ENCODE results near the gene ADO. TPM values are rescaled to one million over a fixed set of nuclear protein-coding genes. Genes with fewer than 3 reads are reported as not detected.

The ADO gene
- total and polyA plus RNA-seq, 2 experiments from 2014 or later, result 12.6 to 48.3 TPM

DNA sequence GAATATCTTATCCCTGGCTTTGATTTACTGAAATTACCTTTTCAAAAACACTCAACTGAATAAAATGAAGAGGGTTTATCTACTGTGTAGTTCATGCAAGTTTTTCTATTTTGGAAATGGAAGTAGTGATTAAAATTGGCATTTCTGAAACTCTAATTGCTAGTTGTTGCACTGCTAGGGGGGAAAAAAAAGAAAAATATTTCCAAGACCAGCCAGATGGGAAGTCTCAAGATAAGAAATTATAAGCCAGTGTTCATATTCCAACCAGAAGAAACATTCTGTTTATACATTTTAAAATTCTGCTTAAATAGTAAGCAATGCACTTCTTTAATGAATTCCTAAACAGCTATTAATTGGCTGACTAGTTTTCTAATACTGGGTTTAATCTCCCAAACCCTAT lies 9.4 kb upstream of the ADO start:
- H4K20me1 ChIP-seq (replicated peaks; ENCODE audit: insufficient read depth), result no peaks in the 10 kb centered on the region
- H3K27ac ChIP-seq (ENCODE audit: low read depth), result no peak overlapping the region
- Mint-ChIP-seq H3K4me3 (no peak overlapping the region), H3K27ac (no peak overlapping the region), H3K36me3 (ENCODE audit: low read depth) (no peaks in the 10 kb centered on the region), H3K4me1 (peaks cover 13% of the 10 kb centered on the region; the same call in 2 of the 3 replicates), H3K9me3 (no peaks in the 10 kb centered on the region), H3K27me3 (ENCODE audit: insufficient read depth, low read depth, poor library complexity) (no peaks in the 10 kb centered on the region)
- H3K4me1 ChIP-seq (ENCODE audit: insufficient read depth), result peaks cover 11% of the 10 kb centered on the region; the same call in 1 of the 2 replicates
- no peaks in the 10 kb centered on the region for H3K27me3 ChIP-seq (ENCODE audit: insufficient read depth)
- H3K79me2 ChIP-seq (replicated peaks; ENCODE audit: insufficient read depth), result no peaks in the 10 kb centered on the region
- H3K36me3 ChIP-seq (ENCODE audit: insufficient read depth), result no peaks in the 10 kb centered on the region
- TF ChIP-seq, protein P1, sequence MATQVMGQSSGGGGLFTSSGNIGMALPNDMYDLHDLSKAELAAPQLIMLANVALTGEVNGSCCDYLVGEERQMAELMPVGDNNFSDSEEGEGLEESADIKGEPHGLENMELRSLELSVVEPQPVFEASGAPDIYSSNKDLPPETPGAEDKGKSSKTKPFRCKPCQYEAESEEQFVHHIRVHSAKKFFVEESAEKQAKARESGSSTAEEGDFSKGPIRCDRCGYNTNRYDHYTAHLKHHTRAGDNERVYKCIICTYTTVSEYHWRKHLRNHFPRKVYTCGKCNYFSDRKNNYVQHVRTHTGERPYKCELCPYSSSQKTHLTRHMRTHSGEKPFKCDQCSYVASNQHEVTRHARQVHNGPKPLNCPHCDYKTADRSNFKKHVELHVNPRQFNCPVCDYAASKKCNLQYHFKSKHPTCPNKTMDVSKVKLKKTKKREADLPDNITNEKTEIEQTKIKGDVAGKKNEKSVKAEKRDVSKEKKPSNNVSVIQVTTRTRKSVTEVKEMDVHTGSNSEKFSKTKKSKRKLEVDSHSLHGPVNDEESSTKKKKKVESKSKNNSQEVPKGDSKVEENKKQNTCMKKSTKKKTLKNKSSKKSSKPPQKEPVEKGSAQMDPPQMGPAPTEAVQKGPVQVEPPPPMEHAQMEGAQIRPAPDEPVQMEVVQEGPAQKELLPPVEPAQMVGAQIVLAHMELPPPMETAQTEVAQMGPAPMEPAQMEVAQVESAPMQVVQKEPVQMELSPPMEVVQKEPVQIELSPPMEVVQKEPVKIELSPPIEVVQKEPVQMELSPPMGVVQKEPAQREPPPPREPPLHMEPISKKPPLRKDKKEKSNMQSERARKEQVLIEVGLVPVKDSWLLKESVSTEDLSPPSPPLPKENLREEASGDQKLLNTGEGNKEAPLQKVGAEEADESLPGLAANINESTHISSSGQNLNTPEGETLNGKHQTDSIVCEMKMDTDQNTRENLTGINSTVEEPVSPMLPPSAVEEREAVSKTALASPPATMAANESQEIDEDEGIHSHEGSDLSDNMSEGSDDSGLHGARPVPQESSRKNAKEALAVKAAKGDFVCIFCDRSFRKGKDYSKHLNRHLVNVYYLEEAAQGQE (IDR thresholded peaks at IDR 0.05; ENCODE audit: unreplicated experiment), result no peak
- no peak for TF ChIP-seq NANOG (IDR thresholded peaks at IDR 0.05; ENCODE audit: borderline replicate concordance)
- no peak for TF ChIP-seq ZNF114 (CRISPR knock-in tag; IDR thresholded peaks at IDR 0.05)
- TF ChIP-seq, protein P2, sequence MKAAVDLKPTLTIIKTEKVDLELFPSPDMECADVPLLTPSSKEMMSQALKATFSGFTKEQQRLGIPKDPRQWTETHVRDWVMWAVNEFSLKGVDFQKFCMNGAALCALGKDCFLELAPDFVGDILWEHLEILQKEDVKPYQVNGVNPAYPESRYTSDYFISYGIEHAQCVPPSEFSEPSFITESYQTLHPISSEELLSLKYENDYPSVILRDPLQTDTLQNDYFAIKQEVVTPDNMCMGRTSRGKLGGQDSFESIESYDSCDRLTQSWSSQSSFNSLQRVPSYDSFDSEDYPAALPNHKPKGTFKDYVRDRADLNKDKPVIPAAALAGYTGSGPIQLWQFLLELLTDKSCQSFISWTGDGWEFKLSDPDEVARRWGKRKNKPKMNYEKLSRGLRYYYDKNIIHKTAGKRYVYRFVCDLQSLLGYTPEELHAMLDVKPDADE (IDR thresholded peaks at IDR 0.05), result no peak
- no peak for TF ChIP-seq POLR2AphosphoS5 (IDR thresholded peaks at IDR 0.05; ENCODE audit: low read depth)
- no peak for TF ChIP-seq ZNF331 (CRISPR knock-in tag; IDR thresholded peaks at IDR 0.05; ENCODE audit: low read depth)
- TF ChIP-seq CREB1 (CRISPR knock-in tag; IDR thresholded peaks at IDR 0.05; ENCODE audit: low read depth), result no peak
- TF ChIP-seq EZH2phosphoT487 (IDR thresholded peaks at IDR 0.05; ENCODE audit: unreplicated experiment), result no peak
- TF ChIP-seq STAT1 (IDR thresholded peaks at IDR 0.05; ENCODE audit: unreplicated experiment), result no peak
- H3F3A ChIP-seq (replicated peaks; ENCODE audit: low read depth), result no peaks in the 10 kb centered on the region
- DNase-seq (ENCODE audit: low spot score) (no peak), ATAC-seq (no peak)
- no peak overlapping the region for H3K4me3 ChIP-seq
- H3K4me2 ChIP-seq, result no peak overlapping the region
- H3K9me2 ChIP-seq (ENCODE audit: insufficient read depth), result no peaks in the 10 kb centered on the region
- H2AFZ ChIP-seq, result no peak overlapping the region

DNA sequence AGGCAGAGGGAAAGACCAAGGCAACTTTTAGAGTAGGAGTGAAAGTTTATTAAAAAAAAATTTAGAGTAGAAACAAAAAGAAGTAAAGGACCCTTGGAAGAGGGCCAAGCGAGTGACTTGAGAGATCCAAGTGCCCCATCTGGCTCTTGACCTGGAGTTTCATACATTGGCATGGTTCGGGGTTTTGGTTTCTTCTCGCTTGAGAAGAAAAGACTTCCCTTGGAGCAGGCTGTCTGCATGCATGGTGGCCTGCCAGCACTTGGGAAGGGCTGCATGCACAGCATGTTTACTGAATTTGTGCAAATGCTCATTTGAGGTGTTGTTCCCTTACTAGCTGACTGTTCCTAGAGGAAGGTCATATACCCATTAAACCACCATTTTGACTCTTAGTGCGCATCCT lies 8.8 kb upstream of the ADO start:
- no peak for ATAC-seq
- Histone ChIP-seq H3K4me1 (ENCODE audit: insufficient read depth) (peaks cover 11% of the 10 kb centered on the region; the same call in 1 of the 2 replicates), H3K27me3 (ENCODE audit: insufficient read depth) (no peaks in the 10 kb centered on the region), H3K4me3 (no peak overlapping the region), H3K36me3 (ENCODE audit: insufficient read depth) (no peaks in the 10 kb centered on the region), H3K4me2 (no peak overlapping the region), H3F3A (replicated peaks; ENCODE audit: low read depth) (no peaks in the 10 kb centered on the region), H2AFZ (no peak overlapping the region), H3K9me2 (ENCODE audit: insufficient read depth) (no peaks in the 10 kb centered on the region), H3K27ac (ENCODE audit: low read depth) (no peak overlapping the region), H4K20me1 (replicated peaks; ENCODE audit: insufficient read depth) (no peaks in the 10 kb centered on the region), H3K79me2 (replicated peaks; ENCODE audit: insufficient read depth) (no peaks in the 10 kb centered on the region)
- no peak overlapping the region for H3K4me3 Mint-ChIP-seq
- H3K4me1 Mint-ChIP-seq, result peaks cover 20% of the 10 kb centered on the region
- no peaks in the 10 kb centered on the region for H3K9me3 Mint-ChIP-seq
- no peaks in the 10 kb centered on the region for H3K27me3 Mint-ChIP-seq (ENCODE audit: insufficient read depth, low read depth, poor library complexity)
- no peak for DNase-seq (ENCODE audit: low spot score)
- no peaks in the 10 kb centered on the region for H3K36me3 Mint-ChIP-seq (ENCODE audit: low read depth)
- H3K27ac Mint-ChIP-seq, result no peak overlapping the region
- TF ChIP-seq, protein P1 (IDR thresholded peaks at IDR 0.05; ENCODE audit: unreplicated experiment), result no peak
- no peak for TF ChIP-seq ZNF114 (CRISPR knock-in tag; IDR thresholded peaks at IDR 0.05)

All from GM23338 (cell line).